Measurements from ENCODE around the gene TLE2.

Gene TLE2

DNA sequence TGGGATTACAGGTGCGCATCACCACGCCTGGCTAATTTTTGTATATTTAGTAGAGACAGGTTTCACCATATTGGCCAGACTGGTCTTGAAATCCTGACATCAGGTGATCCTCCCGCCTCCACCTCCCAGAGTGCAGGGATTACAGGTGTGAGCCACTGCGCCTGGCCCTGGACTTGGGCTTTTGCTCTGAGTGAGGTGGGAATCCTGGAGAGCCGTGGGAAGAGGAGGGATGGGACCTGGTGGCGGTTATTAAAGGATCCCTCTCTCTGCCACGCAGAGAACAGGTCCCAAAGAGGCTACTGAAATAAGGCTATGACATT is 34.9 kb upstream of the TLE2 start:
- no peak overlapping the region for H3K9ac ChIP-seq (ENCODE audit: low read length)
- H3K27me3 ChIP-seq (replicated peaks; ENCODE audit: insufficient read depth, low read length): peaks cover 37% of the 10 kb centered on the region
- no peaks in the 10 kb centered on the region for H3K9me2 ChIP-seq (replicated peaks; ENCODE audit: insufficient read depth, low read length)
- H3K9me3 ChIP-seq (replicated peaks; ENCODE audit: insufficient read depth, low read length): no peaks in the 10 kb centered on the region
- no peak overlapping the region for H3K4me2 ChIP-seq (ENCODE audit: low read depth, low read length)
- DNase-seq: no peak
- H2AFZ ChIP-seq (ENCODE audit: low read length): no peak overlapping the region
- H3K27ac ChIP-seq (ENCODE audit: low read length): no peak overlapping the region
- no peaks in the 10 kb centered on the region for H3K36me3 ChIP-seq (replicated peaks; ENCODE audit: insufficient read depth, low read length)
- 0 out of 2 replicates have a peak, but pooled peaks cover 3% of the 10 kb centered on the region for H3F3A ChIP-seq (ENCODE audit: insufficient read depth, low read length)
- TF ChIP-seq, protein P1, sequence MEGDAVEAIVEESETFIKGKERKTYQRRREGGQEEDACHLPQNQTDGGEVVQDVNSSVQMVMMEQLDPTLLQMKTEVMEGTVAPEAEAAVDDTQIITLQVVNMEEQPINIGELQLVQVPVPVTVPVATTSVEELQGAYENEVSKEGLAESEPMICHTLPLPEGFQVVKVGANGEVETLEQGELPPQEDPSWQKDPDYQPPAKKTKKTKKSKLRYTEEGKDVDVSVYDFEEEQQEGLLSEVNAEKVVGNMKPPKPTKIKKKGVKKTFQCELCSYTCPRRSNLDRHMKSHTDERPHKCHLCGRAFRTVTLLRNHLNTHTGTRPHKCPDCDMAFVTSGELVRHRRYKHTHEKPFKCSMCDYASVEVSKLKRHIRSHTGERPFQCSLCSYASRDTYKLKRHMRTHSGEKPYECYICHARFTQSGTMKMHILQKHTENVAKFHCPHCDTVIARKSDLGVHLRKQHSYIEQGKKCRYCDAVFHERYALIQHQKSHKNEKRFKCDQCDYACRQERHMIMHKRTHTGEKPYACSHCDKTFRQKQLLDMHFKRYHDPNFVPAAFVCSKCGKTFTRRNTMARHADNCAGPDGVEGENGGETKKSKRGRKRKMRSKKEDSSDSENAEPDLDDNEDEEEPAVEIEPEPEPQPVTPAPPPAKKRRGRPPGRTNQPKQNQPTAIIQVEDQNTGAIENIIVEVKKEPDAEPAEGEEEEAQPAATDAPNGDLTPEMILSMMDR (IDR thresholded peaks at IDR 0.05; ENCODE audit: low read length): no peak
- TF ChIP-seq EZH2 (optimal IDR thresholded peaks at IDR 0.05; ENCODE audit: low read depth, low read length) (no peak), EZH2phosphoT487 (IDR thresholded peaks at IDR 0.05; ENCODE audit: low read length) (no peak)
- H3K4me3 ChIP-seq (ENCODE audit: low read length): no peak overlapping the region
- H4K20me1 ChIP-seq (ENCODE audit: insufficient read depth, low read length): no peaks in the 10 kb centered on the region
- H3K4me1 ChIP-seq (ENCODE audit: low read length): peaks cover 5% of the 10 kb centered on the region; the same call in 1 of the 2 replicates
- no peaks in the 10 kb centered on the region for H3K79me2 ChIP-seq (ENCODE audit: low read length)

DNA sequence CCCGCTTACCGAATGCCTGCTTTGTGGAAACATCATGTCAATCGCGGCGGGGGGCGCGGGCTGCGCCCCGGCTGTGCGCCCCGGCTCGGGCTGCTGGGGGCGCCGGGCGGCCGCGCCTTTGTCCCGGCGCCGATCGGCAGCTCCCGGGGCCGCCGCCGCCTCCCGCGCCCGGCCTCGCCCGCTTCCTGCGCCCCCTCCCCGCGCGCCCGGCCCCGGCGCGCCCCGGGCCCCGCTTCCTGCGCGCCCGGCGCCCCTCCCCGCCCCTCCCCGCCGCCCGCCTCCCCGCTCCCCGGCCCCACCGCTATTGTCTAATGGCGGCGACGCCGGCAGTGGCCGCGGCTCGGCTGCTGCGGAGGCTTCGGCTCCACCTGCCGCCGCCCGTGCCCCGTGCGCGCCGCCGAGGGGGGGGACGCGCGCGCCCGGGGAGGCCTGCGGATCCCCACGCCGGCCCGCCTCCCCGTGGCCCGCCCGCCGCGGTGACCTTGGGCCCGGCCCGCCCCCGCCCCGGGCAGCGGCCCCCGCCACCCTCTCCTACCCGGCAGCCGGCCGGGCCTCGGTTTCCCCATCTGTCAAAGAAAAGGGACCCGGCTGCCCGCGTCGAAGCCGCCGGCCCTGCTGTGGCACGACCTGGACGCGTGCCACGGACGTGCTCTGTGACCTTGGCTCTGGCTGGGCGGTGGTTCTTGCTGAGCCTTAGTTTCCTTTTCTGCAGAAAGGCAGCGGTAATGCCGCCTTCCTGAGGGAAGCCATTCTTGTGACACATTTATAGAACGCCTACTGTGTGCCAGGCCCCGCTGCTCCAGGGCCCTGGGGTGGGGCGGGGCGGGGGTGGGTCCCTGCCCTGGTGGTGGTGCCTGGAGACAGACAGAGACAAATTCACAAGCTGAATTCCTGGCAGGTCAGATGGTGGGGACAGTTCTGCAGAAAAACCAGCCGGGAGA is 33.4 kb upstream of the TLE2 start, which contains the start of gene TLE5:
Gene TLE5 (minus strand): TSS at position 331 of the 941 bp plus-strand sequence. CDS start 295 bp downstream, at position 36.
- Histone ChIP-seq H3K27me3 (replicated peaks; ENCODE audit: insufficient read depth, low read length) (peaks cover 28% of the 10 kb centered on the region), H3K79me2 (ENCODE audit: low read length) (no peaks in the 10 kb centered on the region), H3K36me3 (replicated peaks; ENCODE audit: insufficient read depth, low read length) (no peaks in the 10 kb centered on the region), H3K27ac (ENCODE audit: low read length) (no peak within 1 kb of the TSS), H2AFZ (ENCODE audit: low read length) (0 out of 2 replicates have a peak within 1 kb of the TSS, but pooled peaks have one; percentile 48), H3K9ac (ENCODE audit: low read length) (peak within 1 kb of the TSS; percentile 47; the same call in 1 of the 2 replicates), H3K4me1 (ENCODE audit: low read length) (peaks cover 5% of the 10 kb centered on the region; the same call in 1 of the 2 replicates), H3K9me3 (replicated peaks; ENCODE audit: insufficient read depth, low read length) (no peaks in the 10 kb centered on the region), H4K20me1 (ENCODE audit: insufficient read depth, low read length) (no peaks in the 10 kb centered on the region), H3K4me2 (ENCODE audit: low read depth, low read length) (peak within 1 kb of the TSS; percentile 57), H3K9me2 (replicated peaks; ENCODE audit: insufficient read depth, low read length) (no peaks in the 10 kb centered on the region), H3F3A (ENCODE audit: insufficient read depth, low read length) (0 out of 2 replicates have a peak, but pooled peaks cover 3% of the 10 kb centered on the region), H3K4me3 (ENCODE audit: low read length) (peak within 1 kb of the TSS; percentile 57)
- no peak for TF ChIP-seq EZH2phosphoT487 (IDR thresholded peaks at IDR 0.05; ENCODE audit: low read length)
- TF ChIP-seq, protein P1 (IDR thresholded peaks at IDR 0.05; ENCODE audit: low read length): no peak
- no peak for TF ChIP-seq EZH2 (optimal IDR thresholded peaks at IDR 0.05; ENCODE audit: low read depth, low read length)
- peak; percentile 45 for DNase-seq

DNA sequence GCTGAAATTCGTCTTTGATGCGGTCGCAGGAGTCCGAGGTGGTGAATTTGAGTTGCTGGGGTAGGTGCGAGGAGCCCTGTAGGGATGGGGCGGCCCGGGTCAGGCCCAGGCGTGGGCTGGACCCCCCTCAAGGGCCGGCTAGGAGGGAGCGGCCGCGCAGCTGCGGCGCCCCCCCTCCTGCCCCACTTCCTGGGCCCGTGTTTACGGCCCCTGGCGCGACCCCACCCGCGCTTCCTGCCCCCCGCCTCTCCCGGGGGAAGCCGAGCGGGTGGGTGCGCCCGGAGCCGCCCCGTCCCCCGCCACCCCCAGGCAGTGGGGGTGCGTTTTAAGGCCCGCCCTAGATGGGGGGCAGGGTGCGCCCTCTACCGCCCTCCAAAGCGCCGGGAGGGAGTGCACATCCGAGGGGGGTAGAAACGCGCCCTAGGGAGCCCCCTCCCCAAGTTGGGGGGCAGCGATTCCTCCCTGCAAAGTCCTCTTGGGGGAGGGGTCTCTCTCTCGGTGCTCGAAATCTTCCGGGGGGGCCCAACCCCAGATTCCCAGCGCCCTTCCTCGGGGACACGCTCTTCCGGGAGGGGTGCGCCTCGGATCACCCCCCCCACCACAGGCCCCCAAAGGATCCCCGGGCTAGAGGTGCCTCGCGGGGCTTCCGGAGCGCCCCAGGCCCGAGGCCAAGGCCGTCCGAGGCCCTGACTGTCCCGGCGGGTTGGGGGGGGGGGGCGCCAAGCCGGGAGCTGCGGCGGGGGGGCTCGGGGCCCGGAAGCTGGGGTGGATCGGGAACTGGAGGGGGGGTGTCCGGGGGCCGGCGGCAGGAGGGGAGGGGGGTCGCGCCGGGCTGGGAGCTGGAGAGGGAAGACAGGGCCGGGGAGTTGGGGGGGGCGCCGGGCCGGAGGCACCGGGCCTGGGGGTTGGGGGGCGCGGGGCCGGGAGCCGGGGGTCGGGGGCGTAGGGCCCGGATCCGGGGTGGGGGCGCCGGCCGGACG is 32.4 kb upstream of the TLE2 start:
- Histone ChIP-seq H3K79me2 (ENCODE audit: low read length) (no peaks in the 10 kb centered on the region), H3K9me3 (replicated peaks; ENCODE audit: insufficient read depth, low read length) (no peaks in the 10 kb centered on the region), H3K4me3 (ENCODE audit: low read length) (no peak overlapping the region; the same call in 1 of the 2 replicates), H3K4me2 (ENCODE audit: low read depth, low read length) (no peak overlapping the region), H3K9me2 (replicated peaks; ENCODE audit: insufficient read depth, low read length) (no peaks in the 10 kb centered on the region), H3K27me3 (replicated peaks; ENCODE audit: insufficient read depth, low read length) (peaks cover 24% of the 10 kb centered on the region), H3F3A (ENCODE audit: insufficient read depth, low read length) (0 out of 2 replicates have a peak, but pooled peaks cover 3% of the 10 kb centered on the region), H3K36me3 (replicated peaks; ENCODE audit: insufficient read depth, low read length) (no peaks in the 10 kb centered on the region), H4K20me1 (ENCODE audit: insufficient read depth, low read length) (no peaks in the 10 kb centered on the region), H2AFZ (ENCODE audit: low read length) (no peak overlapping the region), H3K9ac (ENCODE audit: low read length) (no peak overlapping the region), H3K27ac (ENCODE audit: low read length) (no peak overlapping the region), H3K4me1 (ENCODE audit: low read length) (peaks cover 5% of the 10 kb centered on the region; the same call in 1 of the 2 replicates)
- DNase-seq: no peak
- TF ChIP-seq EZH2 (optimal IDR thresholded peaks at IDR 0.05; ENCODE audit: low read depth, low read length) (no peak), EZH2phosphoT487 (IDR thresholded peaks at IDR 0.05; ENCODE audit: low read length) (no peak)
- TF ChIP-seq, protein P1 (IDR thresholded peaks at IDR 0.05; ENCODE audit: low read length): no peak
